Measurements from ENCODE around the gene KRT27. TPM values are rescaled to one million over a fixed set of nuclear protein-coding genes. Genes with fewer than 3 reads are reported as not detected.

The KRT27 gene
- not detected for total RNA-seq

- Mint-ChIP-seq H3K27ac (no peak within 1 kb of the TSS), H3K36me3 (ENCODE audit: low read depth) (no peaks in the 10 kb centered on the region), H3K9me3 (ENCODE audit: low read depth) (no peaks in the 10 kb centered on the region), H3K27me3 (peaks cover 29% of the 10 kb centered on the region), H3K4me1 (peaks cover 2% of the 10 kb centered on the region), H3K4me3 (no peak within 1 kb of the TSS)
- no peak for ATAC-seq
- CTCF ChIA-PET: interaction anchor here (0.6 to 1.0 kb wide), 3 partner anchors 82 to 250 kb away, joined by 3 to 4 read pairs (median 3); no protein-coding TSS in a partner anchor
- POLR2A ChIA-PET: no interaction called here
- intact Hi-C loops (cut with DNase I, micrococcal nuclease): no loop called here
- DNase-seq: no peak
Observed at GRCh38 chr17:40782450-40782849, at the start of gene KRT27. Gene KRT27 (minus strand): TSS chr17:40782550. CDS start chr17:40782493, 57 bp downstream.

GRCh38 chr17:40830085-40830776, 47.9 kb upstream of the KRT27 start:
- Mint-ChIP-seq H3K27ac (no peak overlapping the region), H3K4me1 (peaks cover 16% of the 10 kb centered on the region), H3K36me3 (ENCODE audit: low read depth) (peaks cover 10% of the 10 kb centered on the region), H3K27me3 (peaks cover 2% of the 10 kb centered on the region), H3K9me3 (ENCODE audit: low read depth) (no peaks in the 10 kb centered on the region), H3K4me3 (no peak overlapping the region)
- ChIA-PET CTCF (interaction anchor here (0.6 to 1.0 kb wide), 2 partner anchors 11 to 306 kb away, joined by 3 to 4 read pairs; no protein-coding TSS in a partner anchor), POLR2A (no interaction called here)
- intact Hi-C loops (cut with DNase I, micrococcal nuclease): no loop called here
- ATAC-seq: no peak
- DNase-seq: no peak

GRCh38 chr17:40828454-40829044, 46.2 kb upstream of the KRT27 start:
- ChIA-PET CTCF (interaction anchor here (0.9 kb wide), 1 partner anchor 10 kb away, joined by 3 read pairs; no protein-coding TSS in a partner anchor), POLR2A (no interaction called here)
- Mint-ChIP-seq H3K9me3 (ENCODE audit: low read depth) (no peaks in the 10 kb centered on the region), H3K27ac (no peak overlapping the region), H3K36me3 (ENCODE audit: low read depth) (peaks cover 4% of the 10 kb centered on the region), H3K4me1 (peaks cover 17% of the 10 kb centered on the region), H3K4me3 (no peak overlapping the region), H3K27me3 (peaks cover 2% of the 10 kb centered on the region)
- intact Hi-C loops (cut with DNase I, micrococcal nuclease): no loop called here
- DNase-seq: no peak
- no peak for ATAC-seq

GRCh38 chr17:40827746-40828453, 45.5 kb upstream of the KRT27 start:
- Mint-ChIP-seq H3K9me3 (ENCODE audit: low read depth) (no peaks in the 10 kb centered on the region), H3K27me3 (peaks cover 2% of the 10 kb centered on the region), H3K4me1 (peaks cover 15% of the 10 kb centered on the region), H3K4me3 (no peak overlapping the region), H3K27ac (peak overlapping the region; percentile 83), H3K36me3 (ENCODE audit: low read depth) (peaks cover 6% of the 10 kb centered on the region)
- DNase-seq (peak; percentile 5), ATAC-seq (peak; percentile 95)
- CTCF ChIA-PET: interaction anchor here (0.9 kb wide), 1 partner anchor 9 kb away, joined by 3 read pairs; no protein-coding TSS in a partner anchor
- intact Hi-C loops (cut with DNase I, micrococcal nuclease): no loop called here
- POLR2A ChIA-PET: no interaction called here

GRCh38 chr17:40825599-40825998, 43.2 kb upstream of the KRT27 start:
- ATAC-seq: no peak
- intact Hi-C loops (cut with DNase I, micrococcal nuclease): no loop called here
- ChIA-PET POLR2A (no interaction called here), CTCF (interaction anchor here (0.6 kb wide), 1 partner anchor 133 kb away, joined by 5 read pairs; no protein-coding TSS in a partner anchor)
- Mint-ChIP-seq H3K9me3 (ENCODE audit: low read depth) (no peaks in the 10 kb centered on the region), H3K4me3 (no peak overlapping the region), H3K36me3 (ENCODE audit: low read depth) (peaks cover 14% of the 10 kb centered on the region), H3K4me1 (peaks cover 16% of the 10 kb centered on the region), H3K27me3 (peaks cover 2% of the 10 kb centered on the region), H3K27ac (no peak overlapping the region)
- DNase-seq: no peak

GRCh38 chr17:40824015-40824832, 41.9 kb upstream of the KRT27 start:
- ChIA-PET CTCF (interaction anchor here (0.8 kb wide), 1 partner anchor 839 kb away, joined by 3 read pairs; no protein-coding TSS in a partner anchor), POLR2A (no interaction called here)
- Mint-ChIP-seq H3K27me3 (peaks cover 2% of the 10 kb centered on the region), H3K36me3 (ENCODE audit: low read depth) (peaks cover 12% of the 10 kb centered on the region), H3K9me3 (ENCODE audit: low read depth) (no peaks in the 10 kb centered on the region), H3K27ac (no peak overlapping the region), H3K4me3 (no peak overlapping the region), H3K4me1 (peaks cover 30% of the 10 kb centered on the region)
- ATAC-seq: no peak
- DNase-seq: no peak
- intact Hi-C loops (cut with DNase I, micrococcal nuclease): no loop called here

GRCh38 chr17:40822132-40822812, 39.9 kb upstream of the KRT27 start, which contains the start of gene KRT10:
Gene KRT10 (minus strand): TSS chr17:40822614. CDS start chr17:40822585, 29 bp downstream.
- Mint-ChIP-seq H3K4me3 (no peak within 1 kb of the TSS), H3K27me3 (peaks cover 2% of the 10 kb centered on the region), H3K27ac (no peak within 1 kb of the TSS), H3K4me1 (peaks cover 28% of the 10 kb centered on the region), H3K9me3 (ENCODE audit: low read depth) (no peaks in the 10 kb centered on the region), H3K36me3 (ENCODE audit: low read depth) (peaks cover 20% of the 10 kb centered on the region)
- ChIA-PET CTCF (interaction anchor here (1.0 kb wide), 1 partner anchor 11 kb away, joined by 4 read pairs; no protein-coding TSS in a partner anchor), POLR2A (interaction anchor here (0.6 kb wide), 1 partner anchor 108 kb away, joined by 3 read pairs; no protein-coding TSS in a partner anchor)
- DNase-seq: no peak
- intact Hi-C loops (cut with DNase I, micrococcal nuclease): no loop called here
- ATAC-seq: no peak

- H3K4me1 Mint-ChIP-seq: peaks cover 27% of the 10 kb centered on the region
- H3K27me3 Mint-ChIP-seq: peaks cover 2% of the 10 kb centered on the region
- H3K36me3 Mint-ChIP-seq (ENCODE audit: low read depth): peaks cover 27% of the 10 kb centered on the region
- no peaks in the 10 kb centered on the region for H3K9me3 Mint-ChIP-seq (ENCODE audit: low read depth)
- POLR2A ChIA-PET: interaction anchor here (0.6 kb wide), 1 partner anchor 108 kb away, joined by 3 read pairs; no protein-coding TSS in a partner anchor
- CTCF ChIA-PET: interaction anchor here (1.0 kb wide), 1 partner anchor 11 kb away, joined by 4 read pairs; no protein-coding TSS in a partner anchor
- no peak overlapping the region for H3K27ac Mint-ChIP-seq
- DNase-seq (no peak), ATAC-seq (no peak)
- H3K4me3 Mint-ChIP-seq: no peak overlapping the region
- intact Hi-C loops (cut with DNase I, micrococcal nuclease): no loop called here
Observed at GRCh38 chr17:40821536-40821935, 39.2 kb upstream of the KRT27 start.

- ATAC-seq: no peak
- DNase-seq: peak; percentile 30
- H3K27ac Mint-ChIP-seq: no peak overlapping the region
- ChIA-PET CTCF (interaction anchor here (0.9 to 1.5 kb wide), 4 partner anchors 15 to 842 kb away, joined by 3 read pairs; no protein-coding TSS in a partner anchor), POLR2A (interaction anchor here (2.4 kb wide), 1 partner anchor 259 kb away, joined by 10 read pairs; no protein-coding TSS in a partner anchor)
- no peaks in the 10 kb centered on the region for H3K9me3 Mint-ChIP-seq (ENCODE audit: low read depth)
- peaks cover 27% of the 10 kb centered on the region for H3K4me1 Mint-ChIP-seq
- no peaks in the 10 kb centered on the region for H3K27me3 Mint-ChIP-seq
- intact Hi-C loops (cut with DNase I, micrococcal nuclease): no loop called here
- H3K36me3 Mint-ChIP-seq (ENCODE audit: low read depth): peaks cover 28% of the 10 kb centered on the region
- H3K4me3 Mint-ChIP-seq: peak overlapping the region; percentile 95
Observed at GRCh38 chr17:40820228-40820838, 38.0 kb upstream of the KRT27 start.

All from activated CD4-positive, alpha-beta T cell treated with anti-CD3 and anti-CD28 coated beads for 36 hours (primary cell).